Hepatocyte (in vitro differentiated cells): ENCODE results near the gene TUBA4B. TPM values are rescaled to one million over a fixed set of nuclear protein-coding genes. Genes with fewer than 3 reads are reported as not detected.

ENCODE experiments used
- DNase-seq: peaks from one replicate; pipeline ENCODE4 v3.0.0-alpha.2; 2016; ENCODE audit warnings: low spot score
- H2AFZ ChIP-seq: fragments of 200-600 bp; sonication (generic); 2 replicates; pipeline ENCODE4 v1.6.0; 2016; ENCODE audit warnings: antibody characterized with exemption, mild to moderate bottlenecking
- H3K27ac ChIP-seq: fragments of 200-600 bp; sonication (generic); 2 replicates; pipeline ENCODE4 v1.5.1; 2016; ENCODE audit warnings: mild to moderate bottlenecking
- H3K27me3 ChIP-seq: fragments of 200-600 bp; sonication (generic); 2 replicates; pipeline ENCODE4 v1.6.1; 2016
- H3K36me3 ChIP-seq: fragments of 200-600 bp; sonication (generic); replicated peaks from 2 replicates; pipeline ENCODE4 v1.5.1; 2016; ENCODE audit warnings: low read depth; ENCODE audit not compliant: insufficient read depth
- H3K4me1 ChIP-seq: fragments of 200-600 bp; sonication (generic); 2 replicates; pipeline ENCODE4 v1.5.1; 2016; ENCODE audit warnings: mild to moderate bottlenecking, moderate library complexity; ENCODE audit not compliant: insufficient read depth
- H3K4me2 ChIP-seq: fragments of 200-600 bp; sonication (generic); 2 replicates; pipeline ENCODE4 v1.6.0; 2016
- H3K4me3 ChIP-seq: fragments of 200-600 bp; sonication (generic); 2 replicates; pipeline ENCODE4 v1.5.1; 2016; ENCODE audit warnings: mild to moderate bottlenecking
- H3K79me2 ChIP-seq: fragments of 200-600 bp; sonication (generic); 2 replicates; pipeline ENCODE4 v1.6.0; 2017; ENCODE audit warnings: mild to moderate bottlenecking
- H3K9me2 ChIP-seq: fragments of 200-600 bp; sonication (generic); replicated peaks from 2 replicates; pipeline ENCODE4 v1.6.0; 2017; ENCODE audit warnings: mild to moderate bottlenecking; ENCODE audit not compliant: insufficient read depth
- H3K9me3 ChIP-seq: fragments of 200-600 bp; sonication (generic); 2 replicates; pipeline ENCODE4 v1.5.1; 2016; ENCODE audit warnings: low read depth, mild to moderate bottlenecking
- H4K20me1 ChIP-seq: fragments of 200-600 bp; sonication (generic); 2 replicates; pipeline ENCODE4 v1.6.0; 2016; ENCODE audit warnings: mild to moderate bottlenecking; ENCODE audit not compliant: insufficient read depth, poor library complexity, severe bottlenecking
- CTCF ChIP-seq: fragments of 200-600 bp; sonication (generic); IDR thresholded peaks from 2 replicates; pipeline ENCODE4 v1.5.1; 2016; ENCODE audit warnings: antibody characterized with exemption, mild to moderate bottlenecking; ENCODE audit not compliant: poor library complexity
- EZH2 ChIP-seq: fragments of 200-600 bp; sonication (generic); IDR thresholded peaks from 2 replicates; pipeline ENCODE4 v1.6.1; 2016; ENCODE audit warnings: antibody characterized with exemption, mild to moderate bottlenecking, borderline replicate concordance
- EZH2phosphoT487 ChIP-seq: fragments of 200-600 bp; sonication (generic); IDR thresholded peaks from one replicate; pipeline ENCODE4 v1.6.1; 2018; ENCODE audit warnings: antibody characterized with exemption, mild to moderate bottlenecking, low read depth, moderate library complexity; ENCODE audit not compliant: unreplicated experiment, severe bottlenecking
- WGBS: methylation state at CpG from one replicate; pipeline ENCODE4 v1.1.6; 2016; ENCODE audit warnings: low lambda C conversion rate; ENCODE audit errors: missing lambda C conversion rate; 5-methylcytosine and 5-hydroxymethylcytosine counted together
- polyA plus RNA-seq: library from polyadenylated mRNA; unstranded; fragments of >200 nt; fragmentation: Nextera tagmentation; extraction: Ambion mirVana; gene quantifications from 2 replicates; pipeline ENCODE4 v1.2.1, GENCODE V29; 2016
- total RNA-seq: library from RNA; depleted of rRNA; stranded (reverse); fragments of >200 nt; gene quantifications from 2 replicates; pipeline ENCODE4 v1.2.3, GENCODE V29; 2014

The TUBA4B gene
- total and polyA plus RNA-seq, 2 experiments from 2014 or later, result 0.13 TPM; not detected in 1

GRCh38 chr2:219225350-219225749 is 27.7 kb upstream of the TUBA4B start:
- Histone ChIP-seq H3K9me2 (no peaks in the 10 kb centered on the region), H3K4me2 (no peak overlapping the region), H4K20me1 (no peaks in the 10 kb centered on the region), H3K27ac (no peak overlapping the region), H3K36me3 (no peaks in the 10 kb centered on the region), H3K79me2 (peaks cover 25% of the 10 kb centered on the region), H3K9me3 (no peaks in the 10 kb centered on the region), H3K4me3 (no peak overlapping the region), H3K27me3 (no peaks in the 10 kb centered on the region), H2AFZ (no peak overlapping the region), H3K4me1 (peaks cover 9% of the 10 kb centered on the region)
- 98% methylated on average over 3 of the region's 3 CpGs for WGBS
- DNase-seq, result no peak
- TF ChIP-seq EZH2phosphoT487 (no peak), EZH2 (no peak), CTCF (no peak)

- Histone ChIP-seq H3K79me2 (peaks cover 49% of the 10 kb centered on the region), H3K4me2 (peak overlapping the region; percentile 99), H3K27me3 (no peaks in the 10 kb centered on the region), H3K4me1 (peaks cover 16% of the 10 kb centered on the region), H2AFZ (peak overlapping the region; percentile 68), H3K36me3 (no peaks in the 10 kb centered on the region), H3K9me3 (no peaks in the 10 kb centered on the region), H3K9me2 (no peaks in the 10 kb centered on the region), H4K20me1 (no peaks in the 10 kb centered on the region), H3K27ac (peak overlapping the region; percentile 97), H3K4me3 (peak overlapping the region; percentile 73)
- WGBS, result 69% methylated on average over 7 of the region's 7 CpGs
- no peak for TF ChIP-seq EZH2
- no peak for TF ChIP-seq EZH2phosphoT487
- TF ChIP-seq CTCF, result no peak
- DNase-seq, result no peak
These were observed 24.8 kb upstream of the TUBA4B start for GRCh38 chr2:219228041-219228910.

- H3K9me2 ChIP-seq, result no peaks in the 10 kb centered on the region
- WGBS, result 5% methylated on average over 19 of the region's 19 CpGs
- peak overlapping the region; percentile 97 for H3K27ac ChIP-seq
- no peaks in the 10 kb centered on the region for H3K9me3 ChIP-seq
- no peak for DNase-seq
- H3K79me2 ChIP-seq, result peaks cover 49% of the 10 kb centered on the region
- no peaks in the 10 kb centered on the region for H3K36me3 ChIP-seq
- H2AFZ ChIP-seq, result peak overlapping the region; percentile 68
- H3K4me2 ChIP-seq, result peak overlapping the region; percentile 99
- TF ChIP-seq EZH2 (no peak), CTCF (no peak), EZH2phosphoT487 (no peak)
- no peaks in the 10 kb centered on the region for H3K27me3 ChIP-seq
- H3K4me1 ChIP-seq, result peaks cover 16% of the 10 kb centered on the region
- H3K4me3 ChIP-seq, result peak overlapping the region; percentile 73
- H4K20me1 ChIP-seq, result no peaks in the 10 kb centered on the region
These were observed 24.1 kb upstream of the TUBA4B start for GRCh38 chr2:219228911-219229304.
